H1 (cell line): ENCODE measurements around the gene GSAP.

Source experiments
- CHD1 ChIP-seq: IDR thresholded peaks from 2 replicates; pipeline ENCODE4 v1.6.1; 2012; ENCODE audit warnings: low read depth, low read length, improper control_type of control experiment
- EZH2 ChIP-seq: fragments of 200-600 bp; sonication (generic); IDR thresholded peaks from 2 replicates; pipeline ENCODE4 v1.7.1; 2012; ENCODE audit warnings: low read depth, mild to moderate bottlenecking, moderate library complexity, low read length, inconsistent platforms; ENCODE audit not compliant: severe bottlenecking
- GTF2F1 ChIP-seq: IDR thresholded peaks from 2 replicates; pipeline ENCODE4 v1.6.1; 2012; ENCODE audit warnings: low read depth, low read length, improper control_type of control experiment, borderline replicate concordance
- HDAC2 ChIP-seq, 2 experiments: fragments of 300-600 bp in 1 of 2; sonication (generic) in 1 of 2; IDR thresholded peaks; 2 replicates each; pipeline ENCODE4 v1.6.1; 2011 to 2012; ENCODE audit warnings: low read depth in 2 of 2, low read length in 2 of 2, mild to moderate bottlenecking in 2 of 2, moderate library complexity in 2 of 2, borderline replicate concordance in 1 of 2, inconsistent platforms in 1 of 2
- JUN ChIP-seq: IDR thresholded peaks from 2 replicates; pipeline ENCODE4 v1.6.1; 2011; ENCODE audit warnings: low read depth, mild to moderate bottlenecking, improper control_type of control experiment, low read length
- KDM1A ChIP-seq: fragments of 200-600, 300-600 bp; sonication (generic); IDR thresholded peaks from 2 replicates; pipeline ENCODE4 v1.7.1; 2016; ENCODE audit warnings: mild to moderate bottlenecking, low read length, borderline replicate concordance
- SP1 ChIP-seq: IDR thresholded peaks from 2 replicates; pipeline ENCODE4 v1.6.1; 2011; ENCODE audit warnings: low read depth, low read length
- SRF ChIP-seq: IDR thresholded peaks from 2 replicates; pipeline ENCODE4 v1.6.1; 2011; ENCODE audit warnings: mild to moderate bottlenecking, low read depth, low read length, moderate library complexity
- TAF7 ChIP-seq: optimal IDR thresholded peaks from 2 replicates; pipeline ENCODE3; 2011; ENCODE audit warnings: low read depth, mild to moderate bottlenecking, inconsistent platforms, low read length, moderate library complexity, borderline replicate concordance
- YY1 ChIP-seq: IDR thresholded peaks from 2 replicates; pipeline ENCODE4 v1.6.1; 2011; ENCODE audit warnings: low read depth, mild to moderate bottlenecking, low read length
- TF ChIP-seq, protein P1 (sequence below), 3 experiments: IDR thresholded peaks; 1 replicate in 2 of 3; 2 replicates in 1 of 3; pipeline versions ENCODE4 v1.5.1 to v1.6.1; 2011; ENCODE audit warnings: low read length in 3 of 3, mild to moderate bottlenecking in 3 of 3, inconsistent platforms in 2 of 3, low read depth in 1 of 3, moderate library complexity in 1 of 3; ENCODE audit not compliant: insufficient read depth in 1 of 3; ENCODE audit errors: control extremely low read depth in 1 of 3
- TF ChIP-seq, protein P2 (sequence below): IDR thresholded peaks from 2 replicates; pipeline ENCODE4 v1.6.1; 2011; ENCODE audit warnings: low read length, improper control_type of control experiment
- TF ChIP-seq, protein P3 (sequence below): IDR thresholded peaks from 2 replicates; pipeline ENCODE4 v1.6.1; 2012; ENCODE audit warnings: inconsistent platforms

DNA sequence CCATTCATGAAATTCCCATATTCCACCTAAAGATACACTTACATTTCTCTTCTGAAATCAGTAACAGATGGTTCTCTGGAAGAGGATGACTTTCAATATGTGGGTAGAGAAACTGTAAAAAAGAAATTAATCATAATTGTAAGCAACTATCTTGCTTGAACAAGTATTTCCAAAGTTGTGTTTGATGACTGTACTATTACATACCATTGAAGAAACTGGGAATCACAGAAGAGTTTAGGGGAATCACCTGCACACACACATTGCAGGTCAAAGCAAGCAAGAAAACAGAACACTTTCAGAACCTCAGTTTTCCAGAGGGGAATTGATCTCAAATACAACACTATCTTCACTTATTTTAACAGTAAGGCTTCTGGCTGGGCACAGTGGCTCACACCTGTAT, 33.6 kb downstream of the GSAP start:
- TF ChIP-seq EZH2: no peak
- no peak for TF ChIP-seq YY1
- no peak for TF ChIP-seq SP1
- TF ChIP-seq, protein P1, sequence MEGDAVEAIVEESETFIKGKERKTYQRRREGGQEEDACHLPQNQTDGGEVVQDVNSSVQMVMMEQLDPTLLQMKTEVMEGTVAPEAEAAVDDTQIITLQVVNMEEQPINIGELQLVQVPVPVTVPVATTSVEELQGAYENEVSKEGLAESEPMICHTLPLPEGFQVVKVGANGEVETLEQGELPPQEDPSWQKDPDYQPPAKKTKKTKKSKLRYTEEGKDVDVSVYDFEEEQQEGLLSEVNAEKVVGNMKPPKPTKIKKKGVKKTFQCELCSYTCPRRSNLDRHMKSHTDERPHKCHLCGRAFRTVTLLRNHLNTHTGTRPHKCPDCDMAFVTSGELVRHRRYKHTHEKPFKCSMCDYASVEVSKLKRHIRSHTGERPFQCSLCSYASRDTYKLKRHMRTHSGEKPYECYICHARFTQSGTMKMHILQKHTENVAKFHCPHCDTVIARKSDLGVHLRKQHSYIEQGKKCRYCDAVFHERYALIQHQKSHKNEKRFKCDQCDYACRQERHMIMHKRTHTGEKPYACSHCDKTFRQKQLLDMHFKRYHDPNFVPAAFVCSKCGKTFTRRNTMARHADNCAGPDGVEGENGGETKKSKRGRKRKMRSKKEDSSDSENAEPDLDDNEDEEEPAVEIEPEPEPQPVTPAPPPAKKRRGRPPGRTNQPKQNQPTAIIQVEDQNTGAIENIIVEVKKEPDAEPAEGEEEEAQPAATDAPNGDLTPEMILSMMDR (IDR thresholded peaks at IDR 0.05; ENCODE audit: control extremely low read depth in 1 of 3, insufficient read depth in 1 of 3, low read depth in 1 of 3, low read length in 3 of 3): no peak
- no peak for TF ChIP-seq KDM1A
- TF ChIP-seq, protein P2, sequence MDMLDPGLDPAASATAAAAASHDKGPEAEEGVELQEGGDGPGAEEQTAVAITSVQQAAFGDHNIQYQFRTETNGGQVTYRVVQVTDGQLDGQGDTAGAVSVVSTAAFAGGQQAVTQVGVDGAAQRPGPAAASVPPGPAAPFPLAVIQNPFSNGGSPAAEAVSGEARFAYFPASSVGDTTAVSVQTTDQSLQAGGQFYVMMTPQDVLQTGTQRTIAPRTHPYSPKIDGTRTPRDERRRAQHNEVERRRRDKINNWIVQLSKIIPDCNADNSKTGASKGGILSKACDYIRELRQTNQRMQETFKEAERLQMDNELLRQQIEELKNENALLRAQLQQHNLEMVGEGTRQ: no peak
- no peak for TF ChIP-seq SRF
- TF ChIP-seq GTF2F1: no peak
- TF ChIP-seq HDAC2 (IDR thresholded peaks at IDR 0.05; ENCODE audit: borderline replicate concordance in 1 of 2, low read depth in 2 of 2, low read length in 2 of 2): no peak
- TF ChIP-seq, protein P3, sequence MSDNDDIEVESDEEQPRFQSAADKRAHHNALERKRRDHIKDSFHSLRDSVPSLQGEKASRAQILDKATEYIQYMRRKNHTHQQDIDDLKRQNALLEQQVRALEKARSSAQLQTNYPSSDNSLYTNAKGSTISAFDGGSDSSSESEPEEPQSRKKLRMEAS: no peak
- TF ChIP-seq CHD1: no peak
- no peak for TF ChIP-seq TAF7
- no peak for TF ChIP-seq JUN
